ENCODE data around the gene CAMSAP2. TPM values are rescaled to one million over a fixed set of nuclear protein-coding genes. Genes with fewer than 3 reads are reported as not detected.

Gene CAMSAP2
- total and polyA plus RNA-seq, 2 of the 4 experiments (the other 2 are of a cell fraction), result 8.3 to 29.4 TPM

DNA sequence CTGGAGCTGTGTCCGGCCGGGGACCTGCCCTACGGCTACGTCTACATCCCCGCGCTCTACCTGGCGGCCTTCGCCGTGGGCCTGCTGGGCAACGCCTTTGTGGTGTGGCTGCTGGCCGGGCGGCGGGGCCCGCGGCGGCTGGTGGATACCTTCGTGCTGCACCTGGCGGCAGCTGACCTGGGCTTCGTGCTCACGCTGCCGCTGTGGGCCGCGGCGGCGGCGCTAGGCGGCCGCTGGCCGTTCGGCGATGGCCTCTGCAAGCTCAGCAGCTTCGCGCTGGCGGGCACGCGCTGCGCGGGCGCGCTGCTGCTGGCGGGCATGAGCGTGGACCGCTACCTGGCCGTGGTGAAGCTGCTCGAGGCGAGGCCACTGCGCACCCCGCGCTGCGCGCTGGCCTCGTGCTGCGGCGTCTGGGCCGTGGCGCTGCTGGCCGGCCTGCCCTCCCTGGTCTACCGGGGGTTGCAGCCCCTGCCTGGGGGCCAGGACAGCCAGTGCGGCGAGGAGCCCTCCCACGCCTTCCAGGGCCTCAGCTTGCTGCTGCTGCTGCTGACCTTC lies 134.5 kb downstream of the CAMSAP2 start:
- in situ Hi-C loops (cut with MboI; ENCODE audit: low sequenced_read_pairs), result no loop called here

More for the DNA sequence above, 134.5 kb downstream of the CAMSAP2 start:
- Histone ChIP-seq H3K9ac (ENCODE audit: low read depth, low read length) (no peak overlapping the region), H2BK5ac (ENCODE audit: low read depth, low read length, poor library complexity, severe bottlenecking) (no peak overlapping the region), H4K8ac (ENCODE audit: low read depth in 2 of 2, low read length in 2 of 2) (no peak overlapping the region), H2AK5ac (ENCODE audit: low read depth, low read length) (no peak overlapping the region), H3K9me1 (ENCODE audit: insufficient read depth, low read length) (no peaks in the 10 kb centered on the region; the same call in 1 of the 2 replicates), H2BK20ac (ENCODE audit: low read depth, low read length) (no peak overlapping the region), H3K18ac (ENCODE audit: low read depth, low read length) (no peak overlapping the region), H3K79me1 (ENCODE audit: low read depth in 1 of 2, low read length in 2 of 2) (no peaks in the 10 kb centered on the region), H2AFZ (replicated peaks; ENCODE audit: low read length, poor library complexity) (peak overlapping the region; percentile 82), H4K20me1 (ENCODE audit: insufficient read depth, low read length) (no peaks in the 10 kb centered on the region), H3K14ac (replicated peaks; ENCODE audit: low read depth, low read length) (no peak overlapping the region), H3K9me3 (ENCODE audit: control insufficient read depth, insufficient read depth, low read length) (no peaks in the 10 kb centered on the region), H3K56ac (ENCODE audit: extremely low read depth, insufficient read depth, low read length) (no peak overlapping the region), H4K5ac (ENCODE audit: low read depth, low read length) (no peak overlapping the region), H2BK15ac (ENCODE audit: low read depth, low read length) (no peak overlapping the region), H3K23ac (ENCODE audit: low read depth, low read length) (no peak overlapping the region), H3K4me1 (ENCODE audit: control insufficient read depth, insufficient read depth, low read length) (peaks cover 6% of the 10 kb centered on the region), H2BK120ac (ENCODE audit: low read depth, low read length) (no peak overlapping the region), H3K4me3 (ENCODE audit: insufficient read depth, low read depth, low read length) (no peak overlapping the region), H4K91ac (ENCODE audit: insufficient read depth, low read depth, low read length) (no peak overlapping the region), H3K27ac (ENCODE audit: insufficient read depth, low read length) (no peak overlapping the region), H3K36me3 (ENCODE audit: control insufficient read depth, insufficient read depth, low read length) (no peaks in the 10 kb centered on the region), H3K27me3 (ENCODE audit: control insufficient read depth, insufficient read depth, low read length) (peaks cover 72% of the 10 kb centered on the region), H2AK9ac (replicated peaks; ENCODE audit: low read depth, low read length, poor library complexity) (peak overlapping the region; percentile 52), H3K4me2 (ENCODE audit: low read depth, low read length) (peak overlapping the region; percentile 28), H3K4ac (ENCODE audit: low read depth, low read length) (no peak overlapping the region)
- BruUV-seq (replicated peaks), result no TSS peak
- intact Hi-C loops (cut with micrococcal nuclease), result no loop called here
- CTCF ChIA-PET, result no interaction called here
- TF ChIP-seq NFE2L2 (IDR thresholded peaks at IDR 0.05; ENCODE audit: low read depth, low read length) (no peak), CEBPB (IDR thresholded peaks at IDR 0.05; ENCODE audit: low read depth, low read length) (no peak), BHLHE40 (IDR thresholded peaks at IDR 0.05; ENCODE audit: low read depth, low read length) (no peak), MAFK (IDR thresholded peaks at IDR 0.05; ENCODE audit: low read depth, low read length) (no peak), CHD1 (IDR thresholded peaks at IDR 0.05; ENCODE audit: low read depth, low read length) (no peak), SMC3 (IDR thresholded peaks at IDR 0.05; ENCODE audit: low read depth, low read length) (no peak), FOS (IDR thresholded peaks at IDR 0.05; ENCODE audit: low read depth, low read length) (no peak), MAZ (IDR thresholded peaks at IDR 0.05; ENCODE audit: borderline replicate concordance, low read depth, low read length) (no peak), RCOR1 (IDR thresholded peaks at IDR 0.05; ENCODE audit: insufficient replicate concordance, low read length) (no peak)
- TF ChIP-seq, protein P1, sequence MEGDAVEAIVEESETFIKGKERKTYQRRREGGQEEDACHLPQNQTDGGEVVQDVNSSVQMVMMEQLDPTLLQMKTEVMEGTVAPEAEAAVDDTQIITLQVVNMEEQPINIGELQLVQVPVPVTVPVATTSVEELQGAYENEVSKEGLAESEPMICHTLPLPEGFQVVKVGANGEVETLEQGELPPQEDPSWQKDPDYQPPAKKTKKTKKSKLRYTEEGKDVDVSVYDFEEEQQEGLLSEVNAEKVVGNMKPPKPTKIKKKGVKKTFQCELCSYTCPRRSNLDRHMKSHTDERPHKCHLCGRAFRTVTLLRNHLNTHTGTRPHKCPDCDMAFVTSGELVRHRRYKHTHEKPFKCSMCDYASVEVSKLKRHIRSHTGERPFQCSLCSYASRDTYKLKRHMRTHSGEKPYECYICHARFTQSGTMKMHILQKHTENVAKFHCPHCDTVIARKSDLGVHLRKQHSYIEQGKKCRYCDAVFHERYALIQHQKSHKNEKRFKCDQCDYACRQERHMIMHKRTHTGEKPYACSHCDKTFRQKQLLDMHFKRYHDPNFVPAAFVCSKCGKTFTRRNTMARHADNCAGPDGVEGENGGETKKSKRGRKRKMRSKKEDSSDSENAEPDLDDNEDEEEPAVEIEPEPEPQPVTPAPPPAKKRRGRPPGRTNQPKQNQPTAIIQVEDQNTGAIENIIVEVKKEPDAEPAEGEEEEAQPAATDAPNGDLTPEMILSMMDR (conservative IDR thresholded peaks at IDR 0.05; ENCODE audit: low read depth, low read length), result no peak
- TF ChIP-seq, protein P2, sequence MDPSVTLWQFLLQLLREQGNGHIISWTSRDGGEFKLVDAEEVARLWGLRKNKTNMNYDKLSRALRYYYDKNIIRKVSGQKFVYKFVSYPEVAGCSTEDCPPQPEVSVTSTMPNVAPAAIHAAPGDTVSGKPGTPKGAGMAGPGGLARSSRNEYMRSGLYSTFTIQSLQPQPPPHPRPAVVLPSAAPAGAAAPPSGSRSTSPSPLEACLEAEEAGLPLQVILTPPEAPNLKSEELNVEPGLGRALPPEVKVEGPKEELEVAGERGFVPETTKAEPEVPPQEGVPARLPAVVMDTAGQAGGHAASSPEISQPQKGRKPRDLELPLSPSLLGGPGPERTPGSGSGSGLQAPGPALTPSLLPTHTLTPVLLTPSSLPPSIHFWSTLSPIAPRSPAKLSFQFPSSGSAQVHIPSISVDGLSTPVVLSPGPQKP (IDR thresholded peaks at IDR 0.05; ENCODE audit: borderline replicate concordance, low read depth, low read length), result no peak
- DNase-seq (no peak), ATAC-seq (ENCODE audit: low read depth) (peak; percentile 44)
- WGBS, 2 experiments (ENCODE audit: extremely low coverage in 2 of 2, insufficient read length in 1 of 2), result 9% methylated on average over 42 of the region's 61 CpGs; no CpG with 5 or more reads in 1 of the 2 experiments
- dilution Hi-C loops (cut with HindIII; ENCODE audit: low sequenced_read_pairs, unreplicated experiment), result no loop called here
- POLR2A ChIA-PET (ENCODE audit: unreplicated experiment), result no interaction called here

Data from IMR-90 (cell line).